ENCODE results near the gene TSTD1. TPM values are rescaled to one million over a fixed set of nuclear protein-coding genes. Genes with fewer than 3 reads are reported as not detected.
"Not testable (repeated sequence)": the region's sequence is repeated elsewhere in the genome, so short reads cannot be mapped to it uniquely, and the experiment has no call there.

TSTD1 gene
- total RNA-seq, 1 donor from 2014 or later = 13.4 TPM

- Histone ChIP-seq H3K4me1 (peaks cover 17% of the 10 kb centered on the region), H3K27ac (replicated peaks) (peak overlapping the region; percentile 64)
Observed at GRCh38 chr1:160997323-160998038, 41.3 kb downstream of the TSTD1 start.

DNA sequence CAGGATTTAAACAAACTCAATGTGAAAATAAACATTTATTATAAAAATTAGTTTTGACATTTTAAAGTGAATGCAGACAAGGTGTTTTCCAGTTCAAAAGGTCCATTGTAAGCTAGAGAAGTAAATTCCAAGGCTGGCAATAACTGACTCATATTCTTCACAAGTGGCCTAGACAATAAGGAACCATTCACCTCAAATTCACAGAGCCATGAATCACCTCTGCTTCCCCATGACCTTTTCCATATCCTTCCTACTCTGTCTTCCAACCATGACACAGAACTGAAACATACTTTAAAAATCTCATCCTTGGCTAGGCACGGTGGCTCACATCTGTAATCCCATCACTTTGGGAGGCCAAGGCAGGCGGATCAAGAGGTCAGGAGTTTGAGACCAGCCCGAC lies 42.6 kb downstream of the TSTD1 start:
- intact Hi-C loops (cut with micrococcal nuclease) = loop anchor here (5.0 to 10.0 kb wide), 2 partner anchors 59 to 101 kb away; partner anchors contain the start of gene KLHDC9
- Histone ChIP-seq H3K4me3 (no peak overlapping the region), H3K27ac (replicated peaks) (no peak overlapping the region), H3K9me3 (replicated peaks) (no peaks in the 10 kb centered on the region), H3K4me1 (peaks cover 9% of the 10 kb centered on the region), H3K27me3 (ENCODE audit: low read depth) (no peaks in the 10 kb centered on the region), H3K36me3 (peaks cover 17% of the 10 kb centered on the region)
- TF ChIP-seq, protein P1, sequence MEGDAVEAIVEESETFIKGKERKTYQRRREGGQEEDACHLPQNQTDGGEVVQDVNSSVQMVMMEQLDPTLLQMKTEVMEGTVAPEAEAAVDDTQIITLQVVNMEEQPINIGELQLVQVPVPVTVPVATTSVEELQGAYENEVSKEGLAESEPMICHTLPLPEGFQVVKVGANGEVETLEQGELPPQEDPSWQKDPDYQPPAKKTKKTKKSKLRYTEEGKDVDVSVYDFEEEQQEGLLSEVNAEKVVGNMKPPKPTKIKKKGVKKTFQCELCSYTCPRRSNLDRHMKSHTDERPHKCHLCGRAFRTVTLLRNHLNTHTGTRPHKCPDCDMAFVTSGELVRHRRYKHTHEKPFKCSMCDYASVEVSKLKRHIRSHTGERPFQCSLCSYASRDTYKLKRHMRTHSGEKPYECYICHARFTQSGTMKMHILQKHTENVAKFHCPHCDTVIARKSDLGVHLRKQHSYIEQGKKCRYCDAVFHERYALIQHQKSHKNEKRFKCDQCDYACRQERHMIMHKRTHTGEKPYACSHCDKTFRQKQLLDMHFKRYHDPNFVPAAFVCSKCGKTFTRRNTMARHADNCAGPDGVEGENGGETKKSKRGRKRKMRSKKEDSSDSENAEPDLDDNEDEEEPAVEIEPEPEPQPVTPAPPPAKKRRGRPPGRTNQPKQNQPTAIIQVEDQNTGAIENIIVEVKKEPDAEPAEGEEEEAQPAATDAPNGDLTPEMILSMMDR (IDR thresholded peaks at IDR 0.05; ENCODE audit: borderline replicate concordance) = no peak
- DNase-seq = no peak

More at GRCh38 chr1:160997323-160998038, 41.3 kb downstream of the TSTD1 start:
- Histone ChIP-seq H3K4me3 (no peak overlapping the region), H3K27me3 (ENCODE audit: low read depth) (no peaks in the 10 kb centered on the region), H3K9me3 (replicated peaks) (no peaks in the 10 kb centered on the region), H3K36me3 (peaks cover 17% of the 10 kb centered on the region)
- intact Hi-C loops (cut with micrococcal nuclease) = loop anchor here (5.0 to 10.0 kb wide), 2 partner anchors 57 to 100 kb away; partner anchors contain the start of gene KLHDC9
- peak; percentile 52 for DNase-seq
- TF ChIP-seq, protein P1 (IDR thresholded peaks at IDR 0.05; ENCODE audit: borderline replicate concordance) = peak; percentile 80

GRCh38 chr1:160993544-160994193 lies 45.1 kb downstream of the TSTD1 start:
- Histone ChIP-seq H3K27ac (replicated peaks) (no peak overlapping the region), H3K27me3 (ENCODE audit: low read depth) (no peaks in the 10 kb centered on the region), H3K9me3 (replicated peaks) (no peaks in the 10 kb centered on the region), H3K36me3 (peaks cover 4% of the 10 kb centered on the region), H3K4me1 (peaks cover 16% of the 10 kb centered on the region), H3K4me3 (no peak overlapping the region)
- intact Hi-C loops (cut with micrococcal nuclease) = loop anchor here (10.0 kb wide), 1 partner anchor 61 kb away; no protein-coding TSS in a partner anchor
- no peak for DNase-seq
- TF ChIP-seq, protein P1 (IDR thresholded peaks at IDR 0.05; ENCODE audit: borderline replicate concordance) = peak; percentile 45

DNA sequence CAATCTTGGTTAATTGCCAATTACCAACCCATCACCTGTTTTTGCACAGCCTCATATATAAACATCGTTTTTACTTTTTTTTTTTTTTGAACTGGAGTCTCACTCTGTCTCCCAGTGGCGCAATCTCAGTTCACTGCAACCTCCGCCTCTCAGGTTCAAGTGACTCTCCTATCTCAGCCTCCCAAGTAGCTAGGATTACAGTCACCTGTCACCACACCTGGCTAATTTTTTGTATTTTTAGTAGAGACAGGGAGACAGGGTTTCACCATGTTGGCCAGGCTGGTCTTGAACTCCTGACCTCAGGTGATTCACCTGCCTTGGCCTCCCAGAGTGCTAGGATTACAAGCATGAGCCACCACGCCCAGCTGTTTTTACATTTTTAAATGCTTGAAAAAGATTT lies 46.7 kb downstream of the TSTD1 start:
- intact Hi-C loops (cut with micrococcal nuclease) = loop anchor here (10.0 kb wide), 1 partner anchor 63 kb away; no protein-coding TSS in a partner anchor
- H3K36me3 ChIP-seq; H3K27me3 ChIP-seq (ENCODE audit: low read depth); DNase-seq; H3K4me1 ChIP-seq; H3K4me3 ChIP-seq; H3K27ac ChIP-seq (replicated peaks); H3K9me3 ChIP-seq (replicated peaks): not testable (repeated sequence)

Other genes starting within 250 kb of the TSTD1 start
- gene LY9, start 242.8 kb downstream of the TSTD1 start, total RNA-seq = not detected
- gene CD244, start 176.1 kb downstream of the TSTD1 start, total RNA-seq = 0.14 TPM
- gene ITLN1, start 153.8 kb downstream of the TSTD1 start, total RNA-seq = 1.0 TPM
- gene ITLN2, start 84.2 kb downstream of the TSTD1 start, total RNA-seq = 0.19 TPM
- gene F11R, start 17.8 kb downstream of the TSTD1 start, total RNA-seq = 8.3 TPM
- 31.7 TPM for gene USF1, start 7.0 kb upstream of the TSTD1 start, total RNA-seq
- gene ARHGAP30, start 30.9 kb upstream of the TSTD1 start, total RNA-seq = 2.4 TPM
- gene NECTIN4, start 50.6 kb upstream of the TSTD1 start, total RNA-seq = not detected
- 9.1 TPM for gene KLHDC9, start 59.4 kb upstream of the TSTD1 start, total RNA-seq
- gene PFDN2, start 79.1 kb upstream of the TSTD1 start, total RNA-seq = 62.5 TPM
- 31.9 TPM for gene NIT1, start 79.1 kb upstream of the TSTD1 start, total RNA-seq
- gene DEDD, start 93.7 kb upstream of the TSTD1 start, total RNA-seq = 25.2 TPM
- gene UFC1, start 115.0 kb upstream of the TSTD1 start, total RNA-seq = 76.4 TPM
- gene USP21, start 120.5 kb upstream of the TSTD1 start, total RNA-seq = 20.0 TPM
- 15.2 TPM for gene PPOX, start 127.5 kb upstream of the TSTD1 start, total RNA-seq
- gene B4GALT3, start 138.5 kb upstream of the TSTD1 start, total RNA-seq = 23.2 TPM
- 14.1 TPM for gene ADAMTS4, start 160.1 kb upstream of the TSTD1 start, total RNA-seq
- 302 TPM for gene NDUFS2, start 163.4 kb upstream of the TSTD1 start, total RNA-seq
- 22.0 TPM for gene FCER1G, start 176.3 kb upstream of the TSTD1 start, total RNA-seq
- gene APOA2, start 184.7 kb upstream of the TSTD1 start, total RNA-seq = not detected
- 39.3 TPM for gene TOMM40L, start 187.1 kb upstream of the TSTD1 start, total RNA-seq
- gene NR1I3, start 199.2 kb upstream of the TSTD1 start, total RNA-seq = not detected
- not detected for gene PCP4L1, start 219.8 kb upstream of the TSTD1 start, total RNA-seq

Data from left ventricle myocardium inferior (tissue), 1 donor.